GM23338 (cell line): ENCODE results near the gene FURIN. TPM values are rescaled to one million over a fixed set of nuclear protein-coding genes. Genes with fewer than 3 reads are reported as not detected.

Experiments
- ATAC-seq: fragments of 200-7000 bp; cut with Tn5 transposase; 3 replicates; pipeline ENCODE4 v1.9.1; 2020
- DNase-seq: peaks from one replicate; pipeline ENCODE4 v3.0.0-alpha.2; 2015; ENCODE audit warnings: low spot score
- H2AFZ ChIP-seq: fragments of 200-600 bp; sonication (generic); 2 replicates; pipeline ENCODE4 v1.8.0; 2016; ENCODE audit warnings: antibody characterized with exemption, mild to moderate bottlenecking, moderate library complexity
- H3F3A ChIP-seq: fragments of 200-600 bp; sonication (generic); replicated peaks from 2 replicates; pipeline ENCODE4 v1.8.0; 2017; ENCODE audit warnings: antibody characterized with exemption, mixed run types, low read depth
- H3K27ac ChIP-seq: fragments of 200-600 bp; sonication (generic); 2 replicates; pipeline ENCODE4 v1.6.1; 2016; ENCODE audit warnings: low read depth
- H3K27me3 ChIP-seq: fragments of 200-600 bp; sonication (generic); 2 replicates; pipeline ENCODE4 v1.8.0; 2016; ENCODE audit warnings: mild to moderate bottlenecking, mixed run types, moderate library complexity; ENCODE audit not compliant: insufficient read depth
- H3K36me3 ChIP-seq: fragments of 200-600 bp; sonication (generic); 2 replicates; pipeline ENCODE4 v1.8.0; 2016; ENCODE audit warnings: mild to moderate bottlenecking; ENCODE audit not compliant: insufficient read depth
- H3K4me1 ChIP-seq: fragments of 200-600 bp; sonication (generic); 2 replicates; pipeline ENCODE4 v1.8.0; 2016; ENCODE audit warnings: mild to moderate bottlenecking, moderate library complexity; ENCODE audit not compliant: insufficient read depth
- H3K4me2 ChIP-seq: fragments of 200-600 bp; sonication (generic); 2 replicates; pipeline ENCODE4 v1.7.1; 2017; ENCODE audit warnings: mixed run types
- H3K4me3 ChIP-seq: fragments of 200-600 bp; sonication (generic); 2 replicates; pipeline ENCODE4 v1.6.1; 2016; ENCODE audit warnings: mixed run types
- H3K79me2 ChIP-seq: fragments of 200-600 bp; sonication (generic); replicated peaks from 2 replicates; pipeline ENCODE4 v1.8.0; 2017; ENCODE audit warnings: mild to moderate bottlenecking; ENCODE audit not compliant: insufficient read depth
- H3K9me2 ChIP-seq: fragments of 200-600 bp; sonication (generic); 2 replicates; pipeline ENCODE4 v1.8.0; 2017; ENCODE audit not compliant: insufficient read depth
- H4K20me1 ChIP-seq: fragments of 200-600 bp; sonication (generic); replicated peaks from 2 replicates; pipeline ENCODE4 v1.8.0; 2017; ENCODE audit warnings: mild to moderate bottlenecking; ENCODE audit not compliant: insufficient read depth
- H3K27ac Mint-ChIP-seq: 2 replicates; pipeline ENCODE4 v1.8.0; 2020; ENCODE audit warnings: inconsistent platforms, mild to moderate bottlenecking, moderate library complexity, mixed read lengths
- H3K27me3 Mint-ChIP-seq: 3 replicates; pipeline ENCODE4 v1.8.0; 2022; ENCODE audit warnings: low read depth, mild to moderate bottlenecking, moderate library complexity, mixed read lengths, inconsistent platforms; ENCODE audit not compliant: insufficient read depth, poor library complexity
- H3K36me3 Mint-ChIP-seq: 3 replicates; pipeline ENCODE4 v1.8.0; 2021; ENCODE audit warnings: low read depth, mild to moderate bottlenecking, inconsistent platforms, moderate library complexity, mixed read lengths
- H3K4me1 Mint-ChIP-seq: 3 replicates; pipeline ENCODE4 v1.8.0; 2020; ENCODE audit warnings: mild to moderate bottlenecking, inconsistent platforms, mixed read lengths
- H3K4me3 Mint-ChIP-seq: 3 replicates; pipeline ENCODE4 v1.8.0; 2021; ENCODE audit warnings: moderate library complexity, mild to moderate bottlenecking, inconsistent platforms, mixed read lengths
- H3K9me3 Mint-ChIP-seq: 3 replicates; pipeline ENCODE4 v1.8.0; 2020; ENCODE audit warnings: moderate library complexity, mild to moderate bottlenecking, inconsistent platforms, mixed read lengths
- CTCF ChIP-seq, 2 experiments: fragments of 200-600 bp in 1 of 2; sonication (generic) in 1 of 2; conservative IDR thresholded peaks; 2 replicates each; pipeline versions ENCODE4 v1.5.1 to v1.6.1; 2016 to 2017; ENCODE audit warnings: antibody characterized with exemption in 2 of 2, low read depth in 2 of 2, mild to moderate bottlenecking in 2 of 2, moderate library complexity in 1 of 2
- ETS1 ChIP-seq: IDR thresholded peaks from 2 replicates; pipeline ENCODE4 v1.6.1; 2016; ENCODE audit warnings: antibody characterized with exemption
- EZH2 ChIP-seq: fragments of 200-600 bp; sonication (generic); IDR thresholded peaks from one replicate; pipeline ENCODE4 v1.8.0; 2017; ENCODE audit warnings: antibody characterized with exemption, mild to moderate bottlenecking, low read depth; ENCODE audit not compliant: unreplicated experiment
- EZH2phosphoT487 ChIP-seq: fragments of 200-600 bp; sonication (generic); IDR thresholded peaks from one replicate; pipeline ENCODE4 v1.8.1; 2018; ENCODE audit warnings: antibody characterized with exemption; ENCODE audit not compliant: unreplicated experiment
- JUNB ChIP-seq: IDR thresholded peaks from one replicate; pipeline ENCODE4 v1.6.1; 2016; ENCODE audit warnings: antibody characterized with exemption; ENCODE audit not compliant: unreplicated experiment
- NANOG ChIP-seq: IDR thresholded peaks from 2 replicates; pipeline ENCODE4 v1.6.1; 2016; ENCODE audit warnings: antibody characterized with exemption, borderline replicate concordance
- POLR2AphosphoS5 ChIP-seq: IDR thresholded peaks from 2 replicates; pipeline ENCODE4 v1.6.1; 2016; ENCODE audit warnings: antibody characterized with exemption, low read depth
- REST ChIP-seq: IDR thresholded peaks from one replicate; pipeline ENCODE4 v1.6.1; 2018; ENCODE audit warnings: antibody characterized with exemption; ENCODE audit not compliant: unreplicated experiment
- STAT1 ChIP-seq: IDR thresholded peaks from one replicate; pipeline ENCODE4 v1.6.1; 2016; ENCODE audit warnings: antibody characterized with exemption; ENCODE audit not compliant: unreplicated experiment
- ZNF462 ChIP-seq: fragments of 250-450 bp; sonication (Bioruptor Pico); IDR thresholded peaks from 2 replicates; pipeline ENCODE4 v1.5.0; 2020; ENCODE audit warnings: mild to moderate bottlenecking, moderate library complexity
- polyA plus RNA-seq: library from polyadenylated mRNA; unstranded; fragments of >200 nt; fragmentation: Nextera tagmentation; extraction: Ambion mirVana; gene quantifications from 2 replicates; pipeline ENCODE4 v1.2.1, GENCODE V29; 2016
- total RNA-seq: library from RNA; depleted of rRNA; stranded (reverse); fragments of >200 nt; shearing (Covaris generic); gene quantifications from 2 replicates; pipeline ENCODE4 v1.2.3, GENCODE V29; 2014

The FURIN gene
- total and polyA plus RNA-seq, 2 experiments from 2014 or later = 6.3 to 20.9 TPM

GRCh38 chr15:90819850-90820249, 48.5 kb upstream of the FURIN start:
- H3K4me1 ChIP-seq = peaks cover 3% of the 10 kb centered on the region; the same call in 1 of the 2 replicates
- peaks cover 5% of the 10 kb centered on the region; the same call in 2 of the 3 replicates for H3K9me3 Mint-ChIP-seq
- H3K27ac Mint-ChIP-seq = no peak overlapping the region
- DNase-seq = no peak
- TF ChIP-seq POLR2AphosphoS5 = no peak
- TF ChIP-seq CTCF (conservative IDR thresholded peaks at IDR 0.05; ENCODE audit: low read depth in 2 of 2) = no peak
- no peak for TF ChIP-seq EZH2
- no peak for TF ChIP-seq NANOG
- TF ChIP-seq REST = no peak
- TF ChIP-seq ETS1 = no peak
- TF ChIP-seq JUNB = no peak
- no peak for TF ChIP-seq EZH2phosphoT487
- no peak for TF ChIP-seq ZNF462 (CRISPR knock-in tag)
- TF ChIP-seq STAT1 = no peak
- no peak for ATAC-seq
- no peak overlapping the region for H3K4me3 Mint-ChIP-seq
- H3K27me3 Mint-ChIP-seq = peaks cover 5% of the 10 kb centered on the region
- no peak overlapping the region for H3K4me3 ChIP-seq
- peaks cover 11% of the 10 kb centered on the region for H3K36me3 Mint-ChIP-seq
- H3K9me2 ChIP-seq = no peaks in the 10 kb centered on the region
- H3K27me3 ChIP-seq = no peaks in the 10 kb centered on the region
- no peak overlapping the region for H2AFZ ChIP-seq
- no peaks in the 10 kb centered on the region for H3K79me2 ChIP-seq
- peaks cover 18% of the 10 kb centered on the region for H3K4me1 Mint-ChIP-seq
- H3K4me2 ChIP-seq = no peak overlapping the region
- H3F3A ChIP-seq = no peaks in the 10 kb centered on the region
- H3K27ac ChIP-seq = no peak overlapping the region
- H4K20me1 ChIP-seq = no peaks in the 10 kb centered on the region
- H3K36me3 ChIP-seq = peaks cover 6% of the 10 kb centered on the region
